Trophoblast cell (in vitro differentiated cells and primary cell): ENCODE results near the gene TMEM259.

Experiments used
- DNase-seq, 2 donors: peaks; one replicate each; pipeline ENCODE4 v3.0.0-alpha.2; 2016
- H2AFZ ChIP-seq: 2 replicates; pipeline ENCODE4 v1.6.1; 2013; ENCODE audit warnings: low read length, moderate library complexity, mild to moderate bottlenecking; ENCODE audit not compliant: insufficient read depth, poor library complexity
- H2AK5ac ChIP-seq: 2 replicates; pipeline ENCODE4 v1.6.1; 2013; ENCODE audit warnings: mild to moderate bottlenecking, low read length
- H2BK120ac ChIP-seq: 2 replicates; pipeline ENCODE4 v1.6.1; 2013; ENCODE audit warnings: low read length, mild to moderate bottlenecking, moderate library complexity; ENCODE audit not compliant: insufficient read depth, poor library complexity
- H2BK12ac ChIP-seq: 2 replicates; pipeline ENCODE4 v1.6.1; 2013; ENCODE audit warnings: mild to moderate bottlenecking, low read length, moderate library complexity
- H2BK5ac ChIP-seq: 2 replicates; pipeline ENCODE4 v1.6.1; 2013; ENCODE audit warnings: low read length, low read depth, moderate library complexity, mild to moderate bottlenecking; ENCODE audit not compliant: poor library complexity
- H3K14ac ChIP-seq: 2 replicates; pipeline ENCODE4 v1.6.1; 2013; ENCODE audit warnings: mild to moderate bottlenecking, low read length
- H3K18ac ChIP-seq: 2 replicates; pipeline ENCODE4 v1.6.1; 2013; ENCODE audit warnings: mild to moderate bottlenecking, low read length
- H3K23ac ChIP-seq: 2 replicates; pipeline ENCODE4 v1.6.1; 2013; ENCODE audit warnings: low read length
- H3K27ac ChIP-seq: 2 replicates; pipeline ENCODE4 v1.5.1; 2013; ENCODE audit warnings: low read depth, mild to moderate bottlenecking, inconsistent platforms, low read length, moderate library complexity
- H3K27me3 ChIP-seq: 2 replicates; pipeline ENCODE4 v1.6.1; 2013; ENCODE audit warnings: inconsistent platforms, mild to moderate bottlenecking, low read length, moderate library complexity; ENCODE audit not compliant: insufficient read depth
- H3K36me3 ChIP-seq, 2 experiments: 1 replicate in 1 of 2; 2 replicates in 1 of 2; pipeline ENCODE4 v1.6.1; 2013; ENCODE audit warnings: low read length in 2 of 2, mild to moderate bottlenecking in 2 of 2, moderate library complexity in 1 of 2; ENCODE audit not compliant: insufficient read depth in 2 of 2, control insufficient read depth in 1 of 2
- H3K4ac ChIP-seq: 2 replicates; pipeline ENCODE4 v1.6.1; 2013; ENCODE audit warnings: low read depth, mild to moderate bottlenecking, low read length, moderate library complexity
- H3K4me1 ChIP-seq, 2 experiments: 1 replicate in 1 of 2; 2 replicates in 1 of 2; pipeline ENCODE4 v1.6.1; 2013; ENCODE audit warnings: low read length in 2 of 2, mild to moderate bottlenecking in 2 of 2, moderate library complexity in 1 of 2; ENCODE audit not compliant: insufficient read depth in 2 of 2, control insufficient read depth in 1 of 2
- H3K4me2 ChIP-seq: 2 replicates; pipeline ENCODE4 v1.6.1; 2013; ENCODE audit warnings: inconsistent platforms, mild to moderate bottlenecking, low read length, moderate library complexity
- H3K4me3 ChIP-seq: 2 replicates; pipeline ENCODE4 v1.5.1; 2013; ENCODE audit warnings: mild to moderate bottlenecking, low read depth, low read length, inconsistent platforms
- H3K79me1 ChIP-seq: one replicate; pipeline ENCODE4 v1.6.1; 2013; ENCODE audit warnings: low read length
- H3K79me2 ChIP-seq: 2 replicates; pipeline ENCODE4 v1.6.1; 2013; ENCODE audit warnings: low read length, mild to moderate bottlenecking; ENCODE audit not compliant: control insufficient read depth, insufficient read depth, poor library complexity
- H3K9ac ChIP-seq: 2 replicates; pipeline ENCODE4 v1.6.1; 2013; ENCODE audit warnings: mild to moderate bottlenecking, low read length
- H3K9me3 ChIP-seq: 2 replicates; pipeline ENCODE4 v1.6.1; 2013; ENCODE audit warnings: low read depth, mild to moderate bottlenecking, control low read depth, inconsistent platforms, low read length; ENCODE audit not compliant: insufficient read depth
- H4K12ac ChIP-seq: 2 replicates; pipeline ENCODE4 v1.6.1; 2013; ENCODE audit warnings: low read depth, mild to moderate bottlenecking, low read length, moderate library complexity
- H4K8ac ChIP-seq: 2 replicates; pipeline ENCODE4 v1.6.1; 2013; ENCODE audit warnings: low read depth, mild to moderate bottlenecking, low read length, moderate library complexity
- H4K91ac ChIP-seq: one replicate; pipeline ENCODE4 v1.6.1; 2013; ENCODE audit warnings: low read depth, mild to moderate bottlenecking, low read length, moderate library complexity
- WGBS: extraction: QIAGEN DNeasy Blood & Tissue Kit; methylation state at CpG from one replicate; pipeline ENCODE4 v1.1.7; 2013; ENCODE audit warnings: missing lambda C conversion rate; ENCODE audit not compliant: insufficient read length, insufficient coverage; ENCODE audit errors: extremely low coverage; 5-methylcytosine and 5-hydroxymethylcytosine counted together

The TMEM259 gene

GRCh38 chr19:1057176-1057855 lies 36.4 kb upstream of the TMEM259 start:
- no CpG with 5 or more reads among the region's 3 CpGs for WGBS
- H3K79me2 ChIP-seq = no peaks in the 10 kb centered on the region

GRCh38 chr19:1055886-1056620 lies 35.1 kb upstream of the TMEM259 start:
- no peak overlapping the region for H3K4me3 ChIP-seq
- H3K18ac ChIP-seq = no peak overlapping the region
- H2BK120ac ChIP-seq = no peak overlapping the region
- H4K12ac ChIP-seq = no peak overlapping the region
- H3K27ac ChIP-seq = no peak overlapping the region
- H3K9ac ChIP-seq = no peak overlapping the region
- no peak overlapping the region for H4K8ac ChIP-seq
- H2BK5ac ChIP-seq = no peak overlapping the region
- H3K9me3 ChIP-seq = peaks cover 35% of the 10 kb centered on the region
- H2BK12ac ChIP-seq = no peak overlapping the region
- no peak overlapping the region for H3K23ac ChIP-seq
- H3K79me1 ChIP-seq = no peaks in the 10 kb centered on the region
- H4K91ac ChIP-seq = no peak overlapping the region
- H2AK5ac ChIP-seq = no peak overlapping the region
- peaks cover 42 to 46% of the 10 kb centered on the region in 2 experiments for H3K36me3 ChIP-seq
- no peak overlapping the region for H2AFZ ChIP-seq
- no CpG with 5 or more reads among the region's 20 CpGs for WGBS
- no peak overlapping the region for H3K14ac ChIP-seq
- H3K4me2 ChIP-seq = no peak overlapping the region
- no peaks in the 10 kb centered on the region for H3K4me1 ChIP-seq
- H3K27me3 ChIP-seq = no peaks in the 10 kb centered on the region
- H3K79me2 ChIP-seq = no peaks in the 10 kb centered on the region
- no peak for DNase-seq
- no peak overlapping the region for H3K4ac ChIP-seq

More at GRCh38 chr19:1057176-1057855, 36.4 kb upstream of the TMEM259 start:
- peaks cover 34% of the 10 kb centered on the region for H3K9me3 ChIP-seq
- H3K4me1 ChIP-seq = no peaks in the 10 kb centered on the region
- H2AK5ac ChIP-seq = no peak overlapping the region
- peak overlapping the region; percentile 33 for H3K4me3 ChIP-seq
- no peak overlapping the region for H2BK120ac ChIP-seq
- peaks cover 41 to 46% of the 10 kb centered on the region in 2 experiments for H3K36me3 ChIP-seq
- no peak overlapping the region for H2BK5ac ChIP-seq
- no peak overlapping the region for H3K4me2 ChIP-seq
- DNase-seq = peak in 1 of 2 donors; percentile 33
- no peak overlapping the region for H2AFZ ChIP-seq
- H3K27ac ChIP-seq = no peak overlapping the region
- no peaks in the 10 kb centered on the region for H3K79me1 ChIP-seq
- no peak overlapping the region for H3K23ac ChIP-seq
- H3K18ac ChIP-seq = no peak overlapping the region
- no peak overlapping the region for H4K12ac ChIP-seq
- no peak overlapping the region for H3K9ac ChIP-seq
- no peak overlapping the region for H2BK12ac ChIP-seq
- no peak overlapping the region for H3K14ac ChIP-seq
- H4K8ac ChIP-seq = no peak overlapping the region
- H3K27me3 ChIP-seq = no peaks in the 10 kb centered on the region
- H4K91ac ChIP-seq = no peak overlapping the region
- H3K4ac ChIP-seq = no peak overlapping the region

GRCh38 chr19:1055028-1055425 lies 34.1 kb upstream of the TMEM259 start:
- no peak overlapping the region for H2AFZ ChIP-seq

DNA sequence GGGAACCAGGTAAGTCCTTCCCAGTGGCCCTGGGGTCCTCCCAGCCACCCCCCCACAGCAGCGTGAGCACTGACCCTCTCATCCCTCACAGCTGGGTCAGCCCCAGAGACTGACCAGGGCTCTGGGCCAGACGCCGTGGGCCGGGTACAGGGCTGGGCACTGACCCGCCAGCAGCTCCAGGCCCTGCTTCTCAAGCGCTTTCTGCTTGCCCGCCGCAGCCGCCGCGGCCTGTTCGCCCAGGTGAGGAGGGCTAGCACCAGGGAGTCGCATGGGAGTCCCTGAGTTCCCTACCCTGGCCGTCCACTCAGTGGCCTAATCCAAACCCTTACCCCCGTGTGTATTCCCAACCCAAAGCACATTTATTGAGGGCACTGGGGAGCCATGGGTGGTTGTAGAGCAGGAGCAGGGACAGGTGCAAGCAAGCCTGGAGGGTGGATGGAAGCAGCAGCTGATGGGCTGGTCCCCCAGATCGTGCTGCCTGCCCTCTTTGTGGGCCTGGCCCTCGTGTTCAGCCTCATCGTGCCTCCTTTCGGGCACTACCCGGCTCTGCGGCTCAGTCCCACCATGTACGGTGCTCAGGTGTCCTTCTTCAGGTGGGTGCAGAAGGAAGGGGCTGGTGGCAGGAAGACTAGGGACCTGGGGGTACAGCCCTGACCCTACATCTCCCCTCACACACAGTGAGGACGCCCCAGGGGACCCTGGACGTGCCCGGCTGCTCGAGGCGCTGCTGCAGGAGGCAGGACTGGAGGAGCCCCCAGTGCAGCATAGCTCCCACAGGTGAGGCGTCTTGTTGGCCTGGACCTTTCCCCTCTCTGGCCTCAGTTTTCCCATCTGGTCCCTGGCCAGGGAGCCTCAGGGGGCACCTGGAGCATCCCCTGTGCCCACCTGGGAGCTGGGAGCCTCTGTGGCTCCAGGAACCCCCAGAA lies 33.4 kb upstream of the TMEM259 start:
- H4K8ac ChIP-seq = no peak overlapping the region
- H2BK5ac ChIP-seq = no peak overlapping the region
- H3K27me3 ChIP-seq = no peaks in the 10 kb centered on the region
- H3K23ac ChIP-seq = no peak overlapping the region
- H2BK120ac ChIP-seq = no peak overlapping the region
- no peak for DNase-seq
- H3K79me2 ChIP-seq = no peaks in the 10 kb centered on the region
- no peak overlapping the region for H3K9ac ChIP-seq
- no peak overlapping the region for H2BK12ac ChIP-seq
- no peak overlapping the region for H4K91ac ChIP-seq
- H3K18ac ChIP-seq = no peak overlapping the region
- peaks cover 45 to 46% of the 10 kb centered on the region in 2 experiments for H3K36me3 ChIP-seq
- H2AFZ ChIP-seq = no peak overlapping the region
- H3K9me3 ChIP-seq = peaks cover 38% of the 10 kb centered on the region
- no peak overlapping the region for H3K4me2 ChIP-seq
- H2AK5ac ChIP-seq = no peak overlapping the region
- no peaks in the 10 kb centered on the region for H3K79me1 ChIP-seq
- WGBS = no CpG with 5 or more reads among the region's 28 CpGs
- H3K27ac ChIP-seq = no peak overlapping the region
- H3K4me3 ChIP-seq = no peak overlapping the region
- H3K14ac ChIP-seq = no peak overlapping the region
- H4K12ac ChIP-seq = no peak overlapping the region
- H3K4ac ChIP-seq = no peak overlapping the region
- no peaks in the 10 kb centered on the region for H3K4me1 ChIP-seq

More at GRCh38 chr19:1055028-1055425, 34.1 kb upstream of the TMEM259 start:
- H3K27ac ChIP-seq = no peak overlapping the region
- H2BK5ac ChIP-seq = no peak overlapping the region
- no peaks in the 10 kb centered on the region for H3K79me1 ChIP-seq
- H3K9ac ChIP-seq = no peak overlapping the region
- H2AK5ac ChIP-seq = no peak overlapping the region
- H3K4me2 ChIP-seq = no peak overlapping the region
- no peak for DNase-seq
- H3K14ac ChIP-seq = no peak overlapping the region
- H2BK120ac ChIP-seq = no peak overlapping the region
- peaks cover 38% of the 10 kb centered on the region for H3K9me3 ChIP-seq
- no CpG with 5 or more reads among the region's 14 CpGs for WGBS
- H3K4me3 ChIP-seq = no peak overlapping the region
- no peak overlapping the region for H4K8ac ChIP-seq
- H4K12ac ChIP-seq = no peak overlapping the region
- no peak overlapping the region for H3K18ac ChIP-seq
- H2BK12ac ChIP-seq = no peak overlapping the region
- H3K79me2 ChIP-seq = no peaks in the 10 kb centered on the region
- no peak overlapping the region for H3K4ac ChIP-seq
- H4K91ac ChIP-seq = no peak overlapping the region
- H3K36me3 ChIP-seq = peaks cover 45 to 46% of the 10 kb centered on the region in 2 experiments
- no peak overlapping the region for H3K23ac ChIP-seq
- no peaks in the 10 kb centered on the region for H3K27me3 ChIP-seq
- H3K4me1 ChIP-seq = no peaks in the 10 kb centered on the region
